ENCODE results near the gene KRTAP11-1. TPM values are rescaled to one million over a fixed set of nuclear protein-coding genes. Genes with fewer than 3 reads are reported as not detected.

Gene KRTAP11-1, protein sequence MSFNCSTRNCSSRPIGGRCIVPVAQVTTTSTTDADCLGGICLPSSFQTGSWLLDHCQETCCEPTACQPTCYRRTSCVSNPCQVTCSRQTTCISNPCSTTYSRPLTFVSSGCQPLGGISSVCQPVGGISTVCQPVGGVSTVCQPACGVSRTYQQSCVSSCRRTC
- not detected for total RNA-seq

GRCh38 chr21:30881480-30881879 lies at the start of gene KRTAP11-1:
KRTAP11-1 (minus strand) TSS chr21:30881580; CDS start chr21:30881524, 56 bp downstream.
- H3K27me3 Mint-ChIP-seq: peaks cover 2% of the 10 kb centered on the region
- H3K9me3 Mint-ChIP-seq: peaks cover 2% of the 10 kb centered on the region
- H3K4me3 Mint-ChIP-seq: no peak within 1 kb of the TSS
- ChIA-PET POLR2A (no interaction called here), CTCF (no interaction called here)
- no peak for DNase-seq
- no peaks in the 10 kb centered on the region for H3K36me3 Mint-ChIP-seq (ENCODE audit: low read depth)
- no peaks in the 10 kb centered on the region for H3K4me1 Mint-ChIP-seq
- no peak within 1 kb of the TSS for H3K27ac Mint-ChIP-seq

GRCh38 chr21:30924146-30924700 lies 42.8 kb upstream of the KRTAP11-1 start:
- peaks cover 12% of the 10 kb centered on the region for H3K27me3 Mint-ChIP-seq
- H3K4me1 Mint-ChIP-seq: no peaks in the 10 kb centered on the region
- no peaks in the 10 kb centered on the region for H3K9me3 Mint-ChIP-seq
- no peak overlapping the region for H3K27ac Mint-ChIP-seq
- ChIA-PET CTCF (no interaction called here), POLR2A (no interaction called here)
- no peak for DNase-seq
- H3K4me3 Mint-ChIP-seq: no peak overlapping the region
- no peaks in the 10 kb centered on the region for H3K36me3 Mint-ChIP-seq (ENCODE audit: low read depth)

DNA sequence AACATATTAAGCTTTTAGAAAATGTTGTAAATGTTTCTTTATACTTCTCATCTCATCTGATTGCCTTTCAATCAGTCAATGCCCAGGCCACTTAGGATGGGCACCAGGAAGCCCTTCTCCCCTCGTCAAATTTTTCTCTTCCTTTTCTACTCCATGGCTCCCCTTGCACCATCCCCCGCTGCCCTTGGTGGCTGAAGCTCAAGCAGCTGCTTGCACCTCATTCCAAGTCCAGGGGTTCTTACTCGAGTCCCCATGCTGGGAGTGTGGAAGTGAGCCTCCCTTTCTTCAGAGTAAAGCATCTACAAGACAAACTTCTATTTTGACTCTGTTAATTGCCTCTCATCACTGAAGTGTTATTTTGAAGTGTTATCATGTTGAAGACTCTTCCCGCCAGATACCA lies 39.7 kb upstream of the KRTAP11-1 start:
- no peak for DNase-seq
- Mint-ChIP-seq H3K27me3 (peaks cover 8% of the 10 kb centered on the region), H3K4me3 (no peak overlapping the region), H3K27ac (no peak overlapping the region), H3K4me1 (no peaks in the 10 kb centered on the region), H3K9me3 (no peaks in the 10 kb centered on the region), H3K36me3 (ENCODE audit: low read depth) (no peaks in the 10 kb centered on the region)
- ChIA-PET CTCF (no interaction called here), POLR2A (no interaction called here)

DNA sequence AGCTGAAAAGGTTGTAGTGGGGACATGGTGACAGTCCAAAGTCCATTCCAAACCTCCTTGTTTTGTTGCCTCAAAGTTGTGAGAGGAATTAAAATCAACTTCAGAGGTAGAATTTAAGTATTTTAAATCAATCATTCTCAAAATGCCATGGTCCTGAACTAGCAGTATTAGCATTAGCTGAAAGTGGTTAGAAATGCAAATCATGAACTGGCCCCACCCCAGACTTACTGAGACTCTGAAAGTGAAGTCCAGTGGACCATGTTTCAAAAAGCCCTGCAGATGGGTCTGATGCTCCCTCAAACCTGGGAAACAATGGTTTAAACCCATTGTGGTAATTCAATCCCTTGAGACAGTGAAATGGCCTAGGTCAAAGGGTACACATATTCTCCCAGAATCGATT lies 36.2 kb upstream of the KRTAP11-1 start:
- ChIA-PET CTCF (no interaction called here), POLR2A (no interaction called here)
- peaks cover 10% of the 10 kb centered on the region for H3K27me3 Mint-ChIP-seq
- H3K36me3 Mint-ChIP-seq (ENCODE audit: low read depth): no peaks in the 10 kb centered on the region
- H3K4me3 Mint-ChIP-seq: no peak overlapping the region
- H3K9me3 Mint-ChIP-seq: no peaks in the 10 kb centered on the region
- H3K27ac Mint-ChIP-seq: no peak overlapping the region
- no peaks in the 10 kb centered on the region for H3K4me1 Mint-ChIP-seq
- no peak for DNase-seq

DNA sequence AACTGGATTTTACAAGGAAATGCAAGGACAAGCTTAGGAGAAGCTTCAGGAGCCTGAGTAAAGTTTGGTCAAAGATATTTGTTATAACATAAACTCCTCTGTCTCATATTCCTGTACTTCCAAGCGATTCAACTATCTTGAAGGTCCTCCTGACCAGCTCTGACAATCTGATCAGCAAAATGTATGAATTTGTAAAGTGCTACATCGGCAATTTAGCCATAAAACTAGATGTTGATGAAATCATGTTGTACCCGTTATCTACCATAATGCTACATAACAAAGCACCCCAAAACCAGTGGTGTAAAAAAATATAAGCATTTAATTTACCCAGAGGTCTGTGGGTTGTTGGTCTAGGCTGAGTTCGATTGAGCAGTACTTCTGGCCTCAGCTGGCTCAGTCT lies 19.5 kb upstream of the KRTAP11-1 start:
- ChIA-PET POLR2A (no interaction called here), CTCF (no interaction called here)
- Mint-ChIP-seq H3K36me3 (ENCODE audit: low read depth) (no peaks in the 10 kb centered on the region), H3K4me1 (no peaks in the 10 kb centered on the region), H3K9me3 (no peaks in the 10 kb centered on the region), H3K27ac (no peak overlapping the region), H3K27me3 (peaks cover 17% of the 10 kb centered on the region), H3K4me3 (no peak overlapping the region)
- DNase-seq: no peak

DNA sequence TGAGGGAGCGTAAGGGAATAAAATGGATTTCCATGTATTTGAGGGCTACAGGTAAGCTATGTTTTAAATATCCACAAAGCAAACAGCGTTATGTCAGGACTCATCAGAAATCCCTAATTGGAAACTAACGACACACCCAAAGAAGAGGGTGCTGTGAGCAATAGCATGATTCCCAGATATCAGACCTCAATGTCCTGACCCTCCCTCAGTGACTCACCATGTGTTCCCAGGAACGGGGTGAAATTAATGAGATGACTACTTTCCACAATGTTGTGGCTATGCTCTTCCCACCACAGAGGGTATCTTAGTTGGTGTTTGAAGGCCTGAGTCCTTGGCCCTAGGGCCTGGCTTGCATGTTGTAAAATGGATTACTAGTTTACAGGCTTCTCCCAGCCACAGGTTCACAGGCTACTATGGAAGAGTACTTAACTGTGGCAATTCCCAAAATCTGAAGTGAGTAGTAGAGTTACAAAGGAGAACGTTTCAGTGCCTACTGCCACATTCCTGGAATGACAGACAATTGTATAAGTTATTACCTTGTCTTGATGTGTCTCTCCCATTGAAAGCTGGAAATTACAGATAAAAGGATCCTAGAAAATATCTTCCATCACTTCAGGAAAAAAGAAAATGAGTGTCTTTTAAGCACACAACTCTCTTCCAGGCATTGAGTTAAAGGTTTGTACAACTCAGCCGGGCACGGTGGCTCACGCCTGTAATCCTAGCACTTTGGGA lies 1.7 kb upstream of the KRTAP11-1 start:
- Mint-ChIP-seq H3K9me3 (peaks cover 2% of the 10 kb centered on the region), H3K27ac (no peak overlapping the region), H3K4me1 (no peaks in the 10 kb centered on the region), H3K27me3 (no peaks in the 10 kb centered on the region), H3K36me3 (ENCODE audit: low read depth) (no peaks in the 10 kb centered on the region), H3K4me3 (no peak overlapping the region)
- POLR2A ChIA-PET: no interaction called here
- no peak for DNase-seq
- CTCF ChIA-PET: no interaction called here

DNA sequence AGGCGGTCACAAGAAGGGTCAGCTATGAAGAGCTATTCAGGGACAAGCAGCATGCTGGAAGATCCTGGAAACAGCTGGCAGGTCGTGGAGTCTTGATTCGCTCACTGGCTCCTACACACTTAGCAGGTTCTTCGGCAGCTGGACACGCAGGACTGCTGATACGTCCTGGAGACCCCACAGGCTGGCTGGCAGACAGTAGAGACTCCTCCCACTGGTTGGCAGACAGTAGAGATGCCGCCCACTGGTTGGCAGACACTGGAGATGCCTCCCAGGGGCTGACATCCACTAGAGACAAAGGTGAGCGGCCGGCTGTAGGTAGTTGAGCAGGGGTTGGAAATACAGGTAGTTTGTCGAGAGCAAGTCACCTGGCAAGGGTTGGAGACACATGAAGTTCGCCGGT lies 466 bp downstream of the KRTAP11-1 start:
- no peaks in the 10 kb centered on the region for H3K4me1 Mint-ChIP-seq
- POLR2A ChIA-PET: no interaction called here
- CTCF ChIA-PET: no interaction called here
- no peaks in the 10 kb centered on the region for H3K9me3 Mint-ChIP-seq
- no peak overlapping the region for H3K27ac Mint-ChIP-seq
- no peaks in the 10 kb centered on the region for H3K36me3 Mint-ChIP-seq (ENCODE audit: low read depth)
- peaks cover 2% of the 10 kb centered on the region for H3K27me3 Mint-ChIP-seq
- H3K4me3 Mint-ChIP-seq: no peak overlapping the region
- no peak for DNase-seq

GRCh38 chr21:30874526-30874925 lies 6.9 kb downstream of the KRTAP11-1 start:
- DNase-seq: no peak
- Mint-ChIP-seq H3K4me3 (no peak overlapping the region), H3K27ac (no peak overlapping the region), H3K27me3 (peaks cover 2% of the 10 kb centered on the region), H3K9me3 (no peaks in the 10 kb centered on the region), H3K36me3 (ENCODE audit: low read depth) (no peaks in the 10 kb centered on the region), H3K4me1 (no peaks in the 10 kb centered on the region)
- ChIA-PET CTCF (no interaction called here), POLR2A (no interaction called here)

DNA sequence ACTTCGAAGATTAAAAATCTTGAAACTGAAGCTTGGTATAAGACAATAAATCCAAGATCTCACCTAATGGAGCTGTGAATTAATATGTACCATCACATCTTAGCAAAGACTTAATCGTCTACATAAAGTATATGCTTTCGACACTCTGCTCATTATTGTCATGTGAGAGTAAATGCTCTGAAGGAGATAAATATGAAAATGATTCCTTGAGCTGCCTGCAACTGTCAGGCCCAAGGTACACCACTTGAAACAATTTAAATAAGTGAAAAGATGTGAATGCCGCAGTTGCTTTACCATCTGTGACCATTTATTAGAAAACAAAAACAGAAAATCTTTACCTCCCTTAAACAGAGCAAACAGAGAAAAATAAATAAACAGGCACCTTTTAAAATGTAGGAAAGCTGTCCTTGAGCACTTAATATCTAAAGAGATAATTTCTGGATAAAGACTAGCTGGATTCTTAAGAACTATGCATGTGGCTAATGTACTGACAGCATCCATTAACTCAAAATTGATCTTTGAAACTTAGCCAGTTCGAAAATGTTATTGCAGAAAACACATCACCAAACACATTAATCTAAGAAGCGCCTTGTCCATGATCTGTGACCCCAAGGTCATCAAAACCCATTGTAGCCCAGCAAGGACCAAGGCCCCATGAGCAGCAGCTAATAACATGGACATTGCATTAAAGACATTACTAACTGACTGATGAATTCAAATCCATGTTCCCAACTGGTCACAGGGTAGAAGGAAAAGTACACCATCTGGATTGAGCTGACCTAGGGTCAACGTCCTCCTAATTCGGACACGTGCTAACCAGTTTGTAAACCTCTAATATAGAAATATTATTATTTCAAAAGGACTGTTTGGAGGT lies 33.5 kb downstream of the KRTAP11-1 start:
- H3K36me3 Mint-ChIP-seq (ENCODE audit: low read depth): no peaks in the 10 kb centered on the region
- H3K4me1 Mint-ChIP-seq: no peaks in the 10 kb centered on the region
- no peak overlapping the region for H3K4me3 Mint-ChIP-seq
- no peak for DNase-seq
- CTCF ChIA-PET: no interaction called here
- POLR2A ChIA-PET: interaction anchor here (0.7 to 0.9 kb wide), 2 partner anchors 11 to 14 kb away, joined by 3 read pairs; no protein-coding TSS in a partner anchor
- H3K9me3 Mint-ChIP-seq: no peaks in the 10 kb centered on the region
- H3K27ac Mint-ChIP-seq: no peak overlapping the region
- peaks cover 4% of the 10 kb centered on the region for H3K27me3 Mint-ChIP-seq

DNA sequence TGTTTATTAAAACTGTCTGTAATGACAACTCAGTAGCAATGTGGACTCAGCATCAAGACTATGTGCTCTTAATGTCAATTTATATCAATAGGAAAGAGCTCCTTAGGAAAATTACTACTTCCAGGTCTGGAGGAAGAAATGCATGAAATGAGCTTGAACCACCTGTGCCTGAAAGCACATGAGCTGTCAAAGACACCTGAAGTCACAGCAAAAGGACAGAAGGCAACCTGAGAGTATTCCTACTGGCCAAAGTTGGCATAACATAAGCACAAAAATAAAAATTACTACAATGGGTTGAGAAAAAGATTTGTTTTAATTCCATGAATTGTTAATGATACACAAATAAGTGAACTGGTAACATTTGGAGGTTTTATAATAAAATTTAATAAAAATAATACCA lies 38.4 kb downstream of the KRTAP11-1 start:
- ChIA-PET CTCF (no interaction called here), POLR2A (no interaction called here)
- H3K4me3 Mint-ChIP-seq: no peak overlapping the region
- H3K4me1 Mint-ChIP-seq: no peaks in the 10 kb centered on the region
- H3K27me3 Mint-ChIP-seq: peaks cover 7% of the 10 kb centered on the region
- no peaks in the 10 kb centered on the region for H3K9me3 Mint-ChIP-seq
- no peak for DNase-seq
- H3K36me3 Mint-ChIP-seq (ENCODE audit: low read depth): no peaks in the 10 kb centered on the region
- H3K27ac Mint-ChIP-seq: no peak overlapping the region

GRCh38 chr21:30839304-30839703 lies 42.1 kb downstream of the KRTAP11-1 start:
- POLR2A ChIA-PET: no interaction called here
- no peak overlapping the region for H3K27ac Mint-ChIP-seq
- peak; percentile 34 for DNase-seq
- CTCF ChIA-PET: interaction anchor here (0.7 to 1.2 kb wide), 6 partner anchors 10 to 334 kb away, joined by 3 to 5 read pairs (median 4); no protein-coding TSS in a partner anchor
- H3K4me1 Mint-ChIP-seq: no peaks in the 10 kb centered on the region
- peaks cover 3% of the 10 kb centered on the region for H3K27me3 Mint-ChIP-seq
- H3K36me3 Mint-ChIP-seq (ENCODE audit: low read depth): no peaks in the 10 kb centered on the region
- H3K4me3 Mint-ChIP-seq: no peak overlapping the region
- no peaks in the 10 kb centered on the region for H3K9me3 Mint-ChIP-seq

DNA sequence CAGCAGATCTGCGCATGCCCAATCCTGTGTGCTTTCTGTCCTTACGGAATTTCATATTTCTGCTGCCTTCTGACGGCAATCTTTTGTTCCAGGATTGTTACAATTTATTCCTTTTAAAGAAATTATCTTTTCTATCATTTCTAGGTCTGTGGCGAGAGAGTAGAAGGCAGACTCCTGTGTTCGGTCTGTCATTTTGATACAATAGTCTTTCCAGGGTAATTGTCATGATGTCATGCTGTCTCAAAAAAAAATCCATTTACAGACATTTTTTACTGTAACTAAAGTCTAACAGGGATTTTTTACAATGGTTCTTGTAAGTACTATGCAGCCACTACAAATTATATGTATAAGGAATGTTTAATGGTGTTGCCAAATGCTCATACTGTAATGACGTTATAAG lies 42.8 kb downstream of the KRTAP11-1 start:
- CTCF ChIA-PET: no interaction called here

DNA sequence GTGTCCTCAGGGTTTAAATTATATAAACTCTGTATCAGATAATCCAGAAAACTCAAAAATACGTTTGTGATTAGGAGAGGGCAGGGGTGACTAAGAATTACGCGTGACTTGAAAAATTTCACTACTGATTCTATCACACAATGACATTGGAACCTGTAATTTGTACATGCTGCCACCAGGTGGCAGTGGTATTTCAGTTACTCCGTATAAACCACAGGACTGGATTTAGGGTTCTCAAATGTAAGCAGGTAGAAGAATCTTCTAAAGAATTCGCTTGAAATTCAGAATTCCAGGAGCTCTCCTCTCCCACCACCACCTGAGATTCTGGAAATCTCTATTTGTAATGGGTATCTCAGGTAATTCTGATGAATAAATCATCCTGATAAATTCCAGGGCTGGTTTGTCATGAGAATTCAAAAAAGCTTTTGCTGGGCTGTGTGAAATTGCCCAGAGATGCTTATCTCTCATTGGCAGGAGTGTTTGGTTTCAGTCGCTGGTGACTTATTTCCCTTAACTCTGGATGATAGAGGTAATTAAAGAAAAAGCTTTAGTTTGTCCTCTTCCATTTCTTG lies 50.1 kb downstream of the KRTAP11-1 start:
- ChIA-PET CTCF (interaction anchor here (1.1 to 3.2 kb wide), 4 partner anchors 10 to 255 kb away, joined by 3 to 19 read pairs (median 3); no protein-coding TSS in a partner anchor), POLR2A (no interaction called here)
- DNase-seq: peak; percentile 44
- Mint-ChIP-seq H3K27ac (no peak overlapping the region), H3K36me3 (ENCODE audit: low read depth) (no peaks in the 10 kb centered on the region), H3K27me3 (peaks cover 6% of the 10 kb centered on the region), H3K4me1 (no peaks in the 10 kb centered on the region), H3K4me3 (no peak overlapping the region), H3K9me3 (no peaks in the 10 kb centered on the region)

More for the DNA sequence above, 42.8 kb downstream of the KRTAP11-1 start:
- POLR2A ChIA-PET: no interaction called here
- H3K27me3 Mint-ChIP-seq: peaks cover 4% of the 10 kb centered on the region
- no peak overlapping the region for H3K27ac Mint-ChIP-seq
- H3K4me1 Mint-ChIP-seq: no peaks in the 10 kb centered on the region
- H3K9me3 Mint-ChIP-seq: no peaks in the 10 kb centered on the region
- H3K36me3 Mint-ChIP-seq (ENCODE audit: low read depth): no peaks in the 10 kb centered on the region
- DNase-seq: no peak
- H3K4me3 Mint-ChIP-seq: no peak overlapping the region

Measured in activated CD4-positive, alpha-beta memory T cell treated with anti-CD3 and anti-CD28 coated beads, Interleukin-2, amount 10 ng/mL, durations not matched to agents 7 days and 5 days (primary cell).